Endometrial microvascular endothelial cells (primary cell): ENCODE data around the gene MELTF. TPM values are rescaled to one million over a fixed set of nuclear protein-coding genes. Genes with fewer than 3 reads are reported as not detected.

Experiments used
- in situ Hi-C: cut with HindIII; loops from 2 replicates; pipeline ENCODE4 v1.10.0; 2017; ENCODE audit warnings: low sequenced_read_pairs, low pct_unique_long_range_greater_than_20kb; ENCODE audit errors: inconsistent ontology term
- total RNA-seq: library from RNA; depleted of rRNA; stranded (reverse); fragments of >200 nt; gene quantifications from one replicate; pipeline ENCODE4 v1.2.3, GENCODE V29; 2015; ENCODE audit errors: inconsistent ontology term

Gene MELTF
- total RNA-seq, 1 donor from 2014 or later: 0.46 TPM

- in situ Hi-C loops: loop anchor here (10.0 kb wide), 1 partner anchor 487 kb away; no protein-coding TSS in a partner anchor
Observed at GRCh38 chr3:197027896-197028727, 1.5 kb downstream of the MELTF start.

DNA sequence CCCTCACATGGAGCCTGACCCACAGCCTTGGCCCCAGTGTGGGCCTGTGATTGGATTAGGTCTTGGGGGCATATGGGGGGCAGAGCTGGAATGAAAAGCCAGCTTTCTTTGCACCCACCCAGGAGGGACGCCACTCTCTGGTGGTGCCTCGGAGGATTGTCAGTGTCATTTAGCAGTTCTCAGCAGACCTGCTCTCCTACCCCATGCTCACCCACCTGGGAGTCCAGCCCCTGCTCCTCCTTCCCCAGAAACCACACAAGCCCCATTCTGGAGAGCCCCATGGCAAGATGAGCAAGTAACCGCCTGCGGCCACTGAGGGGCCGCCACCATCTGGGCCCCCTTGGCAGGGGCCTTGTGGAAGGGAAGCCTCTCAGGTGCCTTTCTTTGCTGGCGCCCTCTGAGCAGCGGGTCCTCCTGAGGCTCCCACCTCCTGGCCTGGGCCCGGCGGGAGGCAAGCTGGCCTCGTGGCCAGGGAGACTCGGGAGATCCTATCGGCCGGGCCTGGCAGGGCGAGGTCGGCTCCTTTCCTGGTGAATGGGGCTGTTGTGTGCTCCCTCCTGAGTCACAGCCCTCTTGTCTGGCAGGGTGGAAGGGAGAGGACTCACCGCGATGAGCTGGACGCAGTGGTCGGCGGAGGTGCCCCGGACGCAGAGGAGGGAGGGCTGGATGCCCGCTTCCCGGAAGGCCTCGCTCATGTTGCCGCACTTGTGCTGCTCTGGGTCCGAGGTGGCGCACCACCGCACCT is 2.3 kb downstream of the MELTF start:
- in situ Hi-C loops: loop anchor here (10.0 kb wide), 1 partner anchor 487 kb away; no protein-coding TSS in a partner anchor

DNA sequence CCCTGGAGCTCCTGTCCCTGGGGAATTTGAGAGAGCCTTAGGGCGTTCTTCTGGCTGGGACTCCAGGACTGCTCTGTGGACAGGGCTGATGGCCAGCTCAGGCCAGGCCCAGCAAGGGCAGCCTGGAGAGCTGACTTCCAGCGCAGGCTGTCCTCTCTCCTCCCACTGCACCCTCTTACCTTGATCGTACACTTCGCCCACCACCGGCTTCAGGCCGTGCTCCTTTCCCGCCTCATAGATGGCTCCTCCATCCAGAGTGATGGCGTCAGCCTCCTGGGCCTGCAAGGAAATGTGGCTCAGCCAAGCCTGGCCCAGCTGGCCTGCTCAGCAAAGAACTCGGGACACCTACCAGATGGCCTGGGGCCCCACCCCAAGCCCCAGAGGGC is 3.1 kb downstream of the MELTF start:
- in situ Hi-C loops: loop anchor here (10.0 kb wide), 1 partner anchor 488 kb away; no protein-coding TSS in a partner anchor

GRCh38 chr3:197025736-197026480 is 3.7 kb downstream of the MELTF start:
- in situ Hi-C loops: loop anchor here (10.0 kb wide), 1 partner anchor 489 kb away; no protein-coding TSS in a partner anchor

DNA sequence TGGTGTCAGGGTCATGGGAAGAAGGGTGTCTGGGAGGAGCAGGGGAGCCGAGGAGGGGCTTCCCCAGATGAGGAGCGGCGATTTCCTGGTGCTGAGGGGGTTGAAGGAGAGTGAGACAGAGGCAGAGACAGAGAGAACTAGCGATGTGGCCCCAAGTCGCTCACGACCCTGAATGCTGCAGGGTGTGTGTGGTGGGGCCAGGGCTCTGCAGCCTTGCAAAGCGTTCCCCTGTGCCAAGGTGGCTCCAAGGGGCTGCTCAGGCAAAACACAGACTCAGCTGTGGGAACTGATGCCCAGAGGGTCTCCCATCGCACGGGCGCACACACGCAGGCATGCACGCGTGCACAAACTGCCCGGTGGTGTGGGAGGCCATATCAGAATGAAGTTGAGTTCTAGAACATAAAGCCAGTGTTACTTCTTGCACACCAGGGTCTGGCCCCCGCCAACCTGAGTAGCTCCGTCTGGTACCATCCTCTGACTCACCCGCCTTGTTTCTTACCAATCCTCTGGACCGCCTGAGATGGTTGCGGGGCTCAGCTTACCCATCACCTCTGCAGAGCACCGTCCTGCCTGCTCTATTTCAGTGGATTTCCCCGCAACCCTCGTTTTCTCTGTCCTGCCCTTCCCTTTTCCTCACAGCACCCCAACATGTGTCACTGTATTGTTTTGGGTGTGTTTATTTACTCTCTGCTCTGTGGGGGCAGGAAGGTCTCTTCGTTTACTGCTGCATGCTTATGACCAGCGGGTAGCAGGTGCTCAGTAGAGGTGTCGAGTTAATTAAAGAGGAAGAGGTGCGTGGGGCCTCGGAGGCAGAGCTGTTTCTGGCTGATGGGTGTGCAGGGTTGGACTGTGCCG is 4.5 kb downstream of the MELTF start:
- in situ Hi-C loops: loop anchor here (10.0 kb wide), 1 partner anchor 490 kb away; no protein-coding TSS in a partner anchor

DNA sequence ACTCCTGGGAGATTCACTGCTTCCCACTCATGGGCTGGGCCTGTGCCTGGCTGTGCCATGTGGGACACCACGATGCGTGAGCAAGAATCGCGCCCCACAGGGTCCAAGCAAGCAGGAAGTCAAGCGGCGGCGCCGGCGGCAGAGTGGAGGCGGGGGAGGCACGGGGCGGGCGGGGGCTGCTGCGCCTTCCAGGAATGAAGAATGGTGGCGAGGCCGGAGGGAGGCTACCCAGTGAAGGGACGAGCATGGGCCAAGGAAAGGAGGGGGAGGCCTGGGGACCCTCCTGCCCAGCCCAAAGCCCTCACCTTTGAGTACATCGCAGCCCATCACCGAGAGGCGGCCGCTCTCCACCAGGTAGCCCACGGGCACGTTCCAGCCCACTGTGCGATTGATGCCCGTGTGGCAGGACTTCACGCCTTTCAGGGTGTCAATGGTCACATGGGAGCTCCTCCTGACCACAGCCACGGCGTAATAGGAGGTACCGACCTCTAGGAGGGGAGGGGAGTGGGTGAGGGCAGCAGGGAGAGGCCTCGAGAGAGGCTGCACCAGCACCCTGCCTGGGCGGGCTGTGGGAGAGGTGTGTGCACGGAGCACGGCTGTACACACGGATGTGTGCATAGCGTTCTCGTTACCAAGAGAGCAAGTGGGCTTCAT is 5.5 kb downstream of the MELTF start:
- in situ Hi-C loops: loop anchor here (10.0 kb wide), 1 partner anchor 491 kb away; no protein-coding TSS in a partner anchor

GRCh38 chr3:197023241-197023997 is 6.2 kb downstream of the MELTF start:
- in situ Hi-C loops: loop anchor here (10.0 kb wide), 1 partner anchor 491 kb away; no protein-coding TSS in a partner anchor

DNA sequence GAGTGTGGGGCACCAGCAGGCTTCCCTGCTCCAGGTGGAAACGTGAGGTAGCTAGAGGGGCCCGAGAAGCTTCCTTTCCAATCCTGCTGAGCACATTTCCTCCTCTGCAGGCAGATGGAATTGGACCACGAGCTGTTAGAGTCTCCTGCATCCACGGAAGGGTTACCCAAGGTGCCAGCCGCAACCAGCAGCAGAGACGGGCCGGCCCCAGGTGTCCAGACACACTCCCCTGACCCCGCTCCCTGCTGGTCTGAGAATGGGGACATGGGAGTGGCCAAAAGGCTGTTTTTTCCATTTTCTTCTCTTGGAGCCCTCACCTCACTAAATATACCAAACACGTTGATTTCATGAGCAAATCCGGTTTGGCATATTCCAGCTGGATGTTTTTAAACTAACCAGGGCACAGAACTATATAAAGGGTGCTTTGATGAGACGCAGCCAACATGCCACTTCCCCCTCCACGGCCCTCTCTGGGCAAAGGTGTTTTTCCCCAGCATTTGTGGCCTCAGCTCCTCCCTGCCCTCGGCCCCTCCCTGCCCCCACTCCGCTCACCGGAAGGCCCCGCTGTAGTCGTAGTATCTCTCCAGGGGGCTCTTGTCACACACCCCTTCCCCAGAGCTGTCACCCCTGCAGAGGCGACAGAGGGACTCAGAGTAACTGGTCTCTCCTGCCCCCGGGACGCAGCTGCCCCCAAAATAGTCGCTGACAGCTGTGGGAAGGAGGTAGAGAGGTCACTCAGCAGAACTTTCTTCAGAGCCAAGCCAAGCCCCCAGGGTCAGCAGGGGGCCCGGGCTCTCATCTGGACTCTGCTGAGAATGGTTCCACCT is 7.0 kb downstream of the MELTF start:
- in situ Hi-C loops: loop anchor here (10.0 kb wide), 1 partner anchor 492 kb away; no protein-coding TSS in a partner anchor

DNA sequence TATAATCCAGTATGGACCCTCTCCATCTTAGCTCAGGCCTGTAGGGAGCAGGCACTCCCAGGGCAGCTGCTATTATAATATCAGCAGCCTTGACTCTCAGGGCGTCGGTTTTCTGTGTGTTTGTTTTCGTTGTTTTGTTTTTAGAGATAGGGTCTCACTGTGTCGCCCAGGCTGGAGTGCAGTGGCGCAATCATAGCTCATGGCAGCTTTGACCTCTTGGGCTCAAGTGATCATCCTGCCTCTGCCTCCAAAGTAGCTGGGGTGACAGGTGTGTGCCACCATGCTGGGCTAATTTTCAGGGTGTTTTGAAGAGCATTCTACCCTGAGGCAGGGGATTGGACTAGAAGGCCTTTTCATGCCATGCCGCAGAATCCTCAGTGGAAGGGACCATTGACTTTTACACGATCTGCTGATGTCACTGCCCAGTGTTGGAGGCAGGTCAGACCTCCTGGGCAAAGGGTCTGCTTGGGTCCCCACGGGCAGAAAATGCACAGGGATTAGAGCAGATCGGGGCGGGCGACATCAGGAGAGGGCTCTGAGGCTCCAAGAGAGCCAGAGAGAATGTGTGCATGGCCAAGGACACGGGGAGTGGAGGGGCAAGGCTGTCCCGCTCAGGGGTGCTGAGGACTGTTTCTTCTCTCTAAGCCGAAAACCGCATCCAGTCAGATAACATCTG is 7.8 kb downstream of the MELTF start:
- in situ Hi-C loops: loop anchor here (10.0 kb wide), 1 partner anchor 493 kb away; no protein-coding TSS in a partner anchor

DNA sequence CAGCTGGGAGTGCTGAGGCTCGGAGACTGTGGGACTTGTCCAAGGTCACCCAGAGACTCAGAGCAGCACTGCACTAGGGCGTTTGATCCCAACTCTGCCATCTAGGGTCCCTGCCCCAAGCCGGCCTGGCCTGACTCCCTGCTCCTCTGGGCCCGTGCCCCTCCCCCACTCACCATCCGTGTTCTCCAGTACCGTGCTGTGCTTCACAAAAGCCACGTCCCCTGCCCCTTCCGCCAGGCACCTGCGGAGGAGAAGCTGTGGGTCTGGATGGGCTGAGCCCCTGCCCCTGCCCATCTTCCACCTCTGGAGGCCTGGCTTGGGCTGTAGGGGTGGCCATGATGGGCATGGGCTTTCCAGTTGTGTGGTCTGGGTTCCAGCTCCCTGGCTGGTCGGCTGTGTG is 8.4 kb downstream of the MELTF start:
- in situ Hi-C loops: loop anchor here (10.0 kb wide), 1 partner anchor 494 kb away; no protein-coding TSS in a partner anchor

DNA sequence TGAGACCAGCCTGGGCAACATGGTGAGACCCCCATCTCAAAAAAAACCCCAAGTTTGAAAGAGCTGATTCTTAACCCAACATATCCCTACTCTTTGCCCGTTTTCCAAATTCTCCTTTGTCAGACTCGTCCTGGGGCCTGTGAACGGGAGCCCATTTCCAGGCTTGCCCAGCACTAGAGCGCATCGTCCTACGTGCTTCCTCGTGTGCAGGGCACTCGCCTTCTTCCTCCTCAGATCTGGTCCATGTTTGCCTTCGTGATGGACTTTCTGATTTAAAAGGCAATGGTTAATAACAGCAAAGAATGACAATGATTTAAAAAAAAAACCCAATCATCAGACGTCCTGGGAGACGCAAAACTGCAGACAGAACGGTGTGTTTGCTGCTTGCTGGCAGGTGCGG is 10.1 kb downstream of the MELTF start:
- in situ Hi-C loops: no loop called here

DNA sequence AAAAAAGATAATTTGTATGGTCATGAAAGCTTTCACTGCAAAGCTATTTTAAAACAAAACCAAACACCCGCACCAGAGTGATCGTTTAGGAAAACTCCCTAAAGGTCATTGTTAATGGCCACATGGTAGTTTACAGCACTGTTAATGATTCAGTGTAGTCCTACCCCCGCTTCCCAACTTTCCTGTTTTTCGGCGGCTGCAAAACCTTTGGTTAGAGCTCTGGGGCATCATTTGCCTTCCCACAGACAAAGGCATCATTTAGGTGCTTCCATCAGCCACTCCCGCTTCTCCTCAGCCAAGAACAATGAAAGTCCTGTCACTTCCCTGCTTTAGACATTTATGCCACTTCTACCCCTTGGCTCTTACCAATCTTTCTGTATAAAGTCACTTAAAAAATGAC is 10.6 kb downstream of the MELTF start:
- in situ Hi-C loops: no loop called here

- in situ Hi-C loops: no loop called here
Observed at GRCh38 chr3:197017003-197017402, 12.6 kb downstream of the MELTF start.

GRCh38 chr3:197015790-197016736 is 13.6 kb downstream of the MELTF start:
- in situ Hi-C loops: no loop called here
